HS-5 (cell line): Measurements from ENCODE around the gene OTX1.

Source experiments
- DNase-seq: peaks from one replicate; pipeline ENCODE4 v3.0.0-alpha.2; 2012; ENCODE audit warnings: low read depth

OTX1 gene

GRCh38 chr2:63047321-63048279, 3.0 kb upstream of the OTX1 start:
- no peak for DNase-seq

- DNase-seq = no peak
Observed at GRCh38 chr2:63048367-63049171, 2.1 kb upstream of the OTX1 start.

- DNase-seq = no peak
Observed at GRCh38 chr2:63049211-63049969, 1.2 kb upstream of the OTX1 start.

- DNase-seq = no peak
Observed at GRCh38 chr2:63049970-63050333, 678 bp upstream of the OTX1 start.

- no peak for DNase-seq
Observed at GRCh38 chr2:63051042-63051794, 588 bp downstream of the OTX1 start.

GRCh38 chr2:63051795-63052333, 1.2 kb downstream of the OTX1 start:
- DNase-seq = no peak

- no peak for DNase-seq
Observed at GRCh38 chr2:63052411-63053080, 1.9 kb downstream of the OTX1 start.

- no peak for DNase-seq
Observed at GRCh38 chr2:63053081-63053888, 2.7 kb downstream of the OTX1 start.

- DNase-seq = no peak
Observed at GRCh38 chr2:63053889-63054602, 3.4 kb downstream of the OTX1 start.

- DNase-seq = no peak
Observed at GRCh38 chr2:63054841-63055225, 4.2 kb downstream of the OTX1 start.

GRCh38 chr2:63055226-63056106, 4.8 kb downstream of the OTX1 start:
- DNase-seq = no peak

GRCh38 chr2:63056107-63057050, 5.7 kb downstream of the OTX1 start:
- no peak for DNase-seq

GRCh38 chr2:63057249-63058143, 6.9 kb downstream of the OTX1 start:
- no peak for DNase-seq

- DNase-seq = no peak
Observed at GRCh38 chr2:63058144-63058920, 7.7 kb downstream of the OTX1 start.
